T-helper 2 cell treated with Interferon-gamma antibody and Interleukin-4, amounts not matched to agents 100 ng/mL and 5 ng/mL, for 36 hours (primary cell): Measurements from ENCODE around the gene RAB31. TPM values are rescaled to one million over a fixed set of nuclear protein-coding genes. Genes with fewer than 3 reads are reported as not detected.

Experiments used
- intact Hi-C: fragments of 100-400 bp; cut with micrococcal nuclease; formaldehyde crosslinking; loops from one replicate; pipeline ENCODE4 v1.15.1; 2023
- total RNA-seq: library from RNA; stranded (reverse); gene quantifications from 2 replicates; pipeline ENCODE4 v1.2.3, GENCODE V29; 2022

The RAB31 gene
- total RNA-seq, 1 donor from 2014 or later = 0.57 TPM

DNA sequence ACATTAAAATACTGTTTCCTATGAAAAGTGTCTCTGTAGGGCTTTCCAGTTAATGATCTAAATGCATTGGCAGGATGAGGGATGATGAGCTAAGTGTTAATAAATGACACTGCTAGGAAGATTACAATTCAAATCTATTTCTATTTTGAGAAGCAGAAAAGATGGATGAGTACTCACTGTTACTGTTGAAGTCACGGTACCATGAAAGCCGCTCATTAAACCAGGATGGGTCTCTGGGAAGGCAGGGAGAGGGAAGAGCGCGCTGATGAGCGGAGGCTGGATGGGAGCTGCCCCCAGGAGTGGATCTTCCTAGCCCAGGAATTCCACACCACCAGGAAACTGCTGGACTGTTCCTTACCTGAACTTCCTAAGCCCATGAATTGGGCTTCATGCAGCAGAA lies 150.5 kb downstream of the RAB31 start:
- intact Hi-C loops = no loop called here

DNA sequence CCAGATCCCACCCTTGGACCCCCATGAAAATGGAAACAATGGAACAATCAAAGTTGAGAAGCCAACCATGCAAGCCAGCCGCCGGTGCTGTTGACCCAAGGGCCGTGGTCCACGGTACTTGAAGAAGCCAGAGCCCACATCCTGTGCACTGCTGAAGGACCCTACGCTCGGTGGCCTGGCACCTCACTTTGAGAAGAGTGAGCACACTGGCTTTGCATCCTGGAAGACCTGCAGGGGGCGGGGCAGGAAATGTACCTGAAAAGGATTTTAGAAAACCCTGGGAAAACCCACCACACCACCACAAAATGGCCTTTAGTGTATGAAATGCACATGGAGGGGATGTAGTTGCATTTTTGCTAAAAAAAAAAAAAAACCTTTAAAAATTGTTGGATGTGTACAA lies 151.1 kb downstream of the RAB31 start:
- intact Hi-C loops = no loop called here

GRCh38 chr18:9860682-9861081 lies 152.6 kb downstream of the RAB31 start:
- intact Hi-C loops = no loop called here

DNA sequence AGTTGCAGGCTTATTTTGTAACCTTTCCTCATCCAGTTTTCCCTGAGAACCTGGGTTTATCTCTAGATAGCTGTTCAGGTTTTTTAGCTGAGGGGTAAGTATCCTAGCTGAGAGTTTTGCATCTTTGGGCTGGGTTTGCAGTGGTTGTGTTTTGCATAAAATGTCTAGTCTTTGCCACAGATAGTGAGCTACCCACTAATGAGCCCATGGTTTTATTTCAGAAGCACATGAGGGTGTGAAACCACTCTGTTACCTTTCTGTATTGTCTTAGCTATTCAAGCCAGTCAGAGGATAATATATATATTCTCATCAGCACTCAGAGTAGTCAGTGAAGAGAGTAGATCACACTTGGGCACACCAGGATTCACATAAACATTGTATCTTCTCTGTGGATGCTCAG lies 153.1 kb downstream of the RAB31 start:
- intact Hi-C loops = no loop called here

DNA sequence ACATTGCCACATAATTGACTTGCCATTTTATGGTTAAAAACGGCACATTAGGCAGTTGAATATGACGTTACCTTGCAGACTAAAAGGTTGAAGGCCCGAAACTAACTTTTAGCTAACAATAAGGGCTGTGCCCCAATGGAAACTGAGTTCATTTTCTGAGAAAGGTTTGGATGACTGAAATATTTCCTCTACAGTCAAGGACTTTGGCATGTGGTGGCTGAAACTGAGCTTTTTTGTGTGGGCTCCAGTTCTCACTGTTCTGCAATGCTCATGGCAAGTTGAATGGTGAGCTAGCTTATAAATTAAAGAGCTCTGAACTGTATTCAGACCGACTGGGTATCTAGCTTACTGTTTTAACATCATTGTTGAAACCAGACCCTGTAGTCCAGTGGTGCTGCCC lies 153.8 kb downstream of the RAB31 start:
- intact Hi-C loops = no loop called here

GRCh38 chr18:9862686-9863085 lies 154.6 kb downstream of the RAB31 start:
- intact Hi-C loops = no loop called here

DNA sequence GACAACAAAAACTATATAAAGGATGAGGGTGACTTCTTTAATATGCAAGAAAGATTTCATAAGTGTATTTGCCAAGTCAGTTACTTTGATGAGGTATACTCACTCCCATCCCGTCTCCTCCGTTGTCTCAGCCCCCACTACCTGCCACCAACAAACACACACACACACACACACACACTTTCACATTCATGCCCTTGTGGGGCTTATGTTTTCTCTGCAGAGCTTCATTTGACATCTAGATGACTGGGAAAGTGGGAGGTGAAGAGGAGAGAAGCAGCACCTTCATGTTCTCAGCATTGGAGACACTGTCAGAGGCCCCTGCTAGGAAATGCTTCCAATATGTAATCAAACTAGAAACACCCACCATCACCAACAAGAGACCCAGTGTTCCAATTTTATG lies 155.2 kb downstream of the RAB31 start:
- intact Hi-C loops = no loop called here

- intact Hi-C loops = no loop called here
Observed at GRCh38 chr18:9865764-9866490, 157.8 kb downstream of the RAB31 start.

DNA sequence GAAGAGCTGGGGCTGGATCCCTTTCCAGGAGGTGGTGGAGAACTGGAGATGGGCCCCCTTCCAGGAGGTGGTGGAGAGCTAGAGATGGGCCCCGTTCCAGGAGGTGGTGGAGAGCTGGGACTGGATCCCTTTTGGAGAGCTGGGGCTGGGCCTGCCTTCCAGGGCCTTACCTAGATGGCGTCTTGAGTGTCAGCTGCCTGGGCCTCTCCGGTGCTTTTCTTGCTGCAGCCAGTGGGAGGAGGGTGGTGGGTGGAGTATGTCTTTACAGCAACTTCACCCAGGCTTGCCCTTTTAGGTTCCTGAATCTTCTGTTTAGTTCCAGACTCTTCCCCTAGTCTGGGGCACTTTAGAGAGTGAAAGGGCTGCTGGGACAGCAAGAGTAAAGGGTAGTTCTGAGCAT lies 158.5 kb downstream of the RAB31 start:
- intact Hi-C loops = no loop called here

DNA sequence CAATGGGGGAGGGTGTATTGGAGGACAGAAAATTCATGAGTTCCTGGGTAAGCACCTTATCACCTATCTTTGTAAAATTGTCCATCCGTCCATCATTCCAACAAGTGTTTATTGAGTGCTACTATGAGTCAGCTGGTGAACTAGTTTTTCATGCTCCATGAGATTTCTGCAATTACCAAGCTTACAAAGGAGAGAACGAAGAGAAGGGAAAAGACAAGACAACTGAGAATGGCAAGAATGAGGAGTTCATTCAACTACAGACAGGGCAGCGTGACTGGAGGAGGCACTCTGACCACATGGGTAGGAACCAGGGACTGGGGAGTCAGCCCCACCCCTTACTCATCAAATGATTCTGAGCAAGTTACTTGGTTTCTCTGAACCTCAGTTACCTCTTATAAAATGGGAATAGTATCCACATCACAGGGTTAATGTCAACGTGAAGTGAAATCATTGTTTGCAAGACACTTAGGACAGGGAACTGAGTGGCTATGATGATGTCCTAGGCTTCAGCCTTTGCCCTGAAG lies 159.0 kb downstream of the RAB31 start:
- intact Hi-C loops = no loop called here

GRCh38 chr18:9868857-9869714 lies 161.0 kb downstream of the RAB31 start:
- intact Hi-C loops = no loop called here

DNA sequence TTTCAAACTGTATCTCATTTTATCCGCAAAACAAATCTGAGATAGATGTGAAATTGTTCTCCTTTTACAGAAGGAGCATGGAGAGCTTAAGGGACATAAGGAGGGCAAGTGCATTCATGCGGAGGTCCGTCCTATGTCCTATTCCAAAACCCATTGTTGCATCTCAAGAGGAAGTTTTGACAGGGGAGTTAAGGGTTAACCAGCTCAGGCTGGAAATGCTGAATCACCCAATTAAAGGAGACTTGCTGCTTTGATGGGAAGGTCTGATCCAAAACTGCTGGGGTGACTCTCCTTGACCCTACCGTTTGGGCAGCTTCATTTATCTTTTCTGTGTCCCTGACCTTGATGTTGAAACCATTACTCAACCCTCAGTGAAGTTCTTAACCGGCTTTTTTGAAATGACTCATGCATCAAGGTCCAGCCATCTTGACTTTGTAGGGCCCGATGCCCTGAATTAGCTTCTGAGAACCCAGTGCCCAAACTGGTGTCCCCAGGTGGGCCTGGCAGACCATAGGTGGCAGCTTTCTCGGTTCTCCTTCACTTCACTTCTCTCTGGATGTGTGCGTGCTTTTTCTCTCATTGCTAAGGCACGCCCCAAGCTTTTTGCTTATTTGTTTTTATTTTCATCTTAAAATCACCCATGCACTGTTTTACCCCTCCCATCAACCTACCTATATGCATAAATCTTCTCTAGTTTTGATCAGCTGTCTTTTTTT lies 161.8 kb downstream of the RAB31 start:
- intact Hi-C loops = no loop called here

GRCh38 chr18:9870431-9871008 lies 162.4 kb downstream of the RAB31 start:
- intact Hi-C loops = no loop called here

- intact Hi-C loops = no loop called here
Observed at GRCh38 chr18:9871244-9871746, 163.2 kb downstream of the RAB31 start.

DNA sequence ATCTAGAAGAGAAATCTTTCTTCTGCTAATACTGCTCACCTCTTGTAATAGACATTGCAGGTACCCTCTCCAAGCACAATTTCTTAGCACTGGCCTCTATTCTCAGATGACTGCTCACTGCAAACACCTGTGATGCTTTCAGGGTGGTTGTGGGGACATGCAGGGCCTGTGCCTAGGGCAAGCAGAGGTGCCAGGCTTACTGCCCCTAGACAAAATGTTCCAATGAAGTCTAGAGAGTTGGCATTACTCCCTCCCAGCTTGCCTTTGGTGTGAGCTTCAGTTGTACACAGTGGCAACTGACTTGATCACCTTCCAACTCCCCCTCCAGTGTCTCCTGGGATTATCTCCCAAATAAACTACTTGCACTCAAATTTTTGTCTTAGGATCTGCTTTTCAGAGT lies 164.7 kb downstream of the RAB31 start:
- intact Hi-C loops = no loop called here

- intact Hi-C loops = no loop called here
Observed at GRCh38 chr18:9874728-9875127, 166.6 kb downstream of the RAB31 start.

- intact Hi-C loops = no loop called here
Observed at GRCh38 chr18:9876212-9876866, 168.2 kb downstream of the RAB31 start.

- intact Hi-C loops = loop anchor here (1.0 kb wide), 1 partner anchor 36 kb away; no protein-coding TSS in a partner anchor
Observed at GRCh38 chr18:9876867-9877654, 169.0 kb downstream of the RAB31 start.

DNA sequence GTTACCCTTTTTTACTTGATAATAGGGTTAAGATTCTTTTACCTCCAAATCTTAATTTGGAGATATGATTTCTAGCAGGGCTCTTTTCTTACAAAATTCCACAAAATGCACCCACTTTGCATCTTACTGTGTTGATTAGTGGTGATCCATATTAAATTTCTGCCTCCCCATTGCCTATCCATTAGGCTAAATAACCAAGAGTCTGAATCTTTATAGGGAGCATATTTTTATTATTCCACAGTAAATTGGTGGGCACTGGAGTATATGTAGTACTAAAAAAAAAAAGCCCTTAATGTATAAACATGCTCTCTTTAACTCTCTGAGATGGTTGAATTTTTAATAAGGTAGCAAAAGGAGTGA lies 169.5 kb downstream of the RAB31 start:
- intact Hi-C loops = loop anchor here (1.0 kb wide), 1 partner anchor 36 kb away; no protein-coding TSS in a partner anchor

- intact Hi-C loops = no loop called here
Observed at GRCh38 chr18:9878095-9878494, 170.0 kb downstream of the RAB31 start.
